Right lobe of liver (tissue), 6 donors: ENCODE results near the gene LTB. TPM values are rescaled to one million over a fixed set of nuclear protein-coding genes. Genes with fewer than 3 reads are reported as not detected.

ENCODE experiments used
- ATAC-seq, 4 donors: fragments of 200-7000 bp; cut with Tn5 transposase; one replicate each; pipeline ENCODE4 v1.9.1; 2020; ENCODE audit warnings: mild to moderate bottlenecking in 4 of 4, moderate library complexity in 4 of 4
- DNase-seq, 3 donors: peaks; one replicate each; pipeline ENCODE4 v3.0.0-alpha.2; 2020
- H3K27ac ChIP-seq, 3 donors: fragments of 200-600 bp; one replicate each; pipeline ENCODE4 v1.8.0; 2022
- H3K27me3 ChIP-seq, 2 donors: fragments of 200-600 bp; one replicate each; pipeline ENCODE4 v1.8.0; 2022
- H3K36me3 ChIP-seq, 4 donors: fragments of 200-600 bp; sonication (generic) in 1 of 4; one replicate each; pipeline versions ENCODE4 v1.5.1 to v1.8.0; 2017 to 2022; ENCODE audit warnings: control low read depth in 1 of 4
- H3K4me1 ChIP-seq, 4 donors: fragments of 200-600 bp; sonication (generic) in 1 of 4; one replicate each; pipeline versions ENCODE4 v1.5.1 to v1.8.0; 2017 to 2022; ENCODE audit warnings: control low read depth in 1 of 4
- H3K4me3 ChIP-seq, 3 donors: fragments of 200-600 bp; one replicate each; pipeline ENCODE4 v1.8.0; 2022
- H3K9me3 ChIP-seq, 4 donors: fragments of 200-600 bp; sonication (generic) in 1 of 4; one replicate each; pipeline versions ENCODE4 v1.5.1 to v1.8.0; 2017 to 2022; ENCODE audit warnings: control low read depth in 1 of 4
- POLR2A ChIP-seq: fragments of 450-650 bp; IDR thresholded peaks from one replicate; pipeline ENCODE4 v1.6.1; 2017; ENCODE audit warnings: antibody characterized with exemption, mild to moderate bottlenecking
- WGBS: methylation state at CpG from one replicate; pipeline ENCODE4 v1.1.6; 2018; ENCODE audit warnings: low coverage, low lambda C conversion rate; ENCODE audit not compliant: insufficient coverage; ENCODE audit errors: missing lambda C conversion rate; 5-methylcytosine and 5-hydroxymethylcytosine counted together
- intact Hi-C, 2 donors: fragments of 100-400 bp; cut with DNase I; formaldehyde crosslinking; loops; one replicate each; pipeline versions ENCODE4 v1.11.2 to v1.14.1; 2022
- total RNA-seq, 6 experiments: library from RNA; depleted of rRNA in 2 of 6; stranded (reverse); fragments of >200 nt in 2 of 6; fragmentation: NEBNext Ultra II Directional in 3 of 6; extraction: Animal tissue kit (Norgen Biotek cat#: 25700) in 3 of 6; gene quantifications; one replicate each; pipeline versions ENCODE4 v1.1.0 to v1.2.4, GENCODE V29; 2016 to 2023
- TF ChIP-seq, protein P1 (sequence below), 4 donors: fragments of 200-600 bp in 3 of 4; fragments of 450-650 bp in 1 of 4; IDR thresholded peaks; one replicate each; pipeline versions ENCODE4 v1.5.1 to v1.8.0; 2016 to 2022; ENCODE audit warnings: antibody characterized with exemption in 4 of 4, mild to moderate bottlenecking in 2 of 4
- donor health status: DM: no; HTN: yes; CAD: no.
- donor health status: DM: no; HTN: no; CAD: no.
- donor health status: DM: no; HTN: no; CAD: no.
- donor health status: DM: no; HTN: yes; CAD: no.
- donor health status: DM: no; HTN: yes; CAD: no.

The LTB gene
- total RNA-seq, 6 experiments from 2014 or later: 0.28 to 2.2 (median 0.62) TPM

GRCh38 chr6:31579119-31579505 lies 3.1 kb downstream of the LTB start:
- Histone ChIP-seq H3K4me1 (no peaks in the 10 kb centered on the region), H3K36me3 (no peaks in the 10 kb centered on the region), H3K9me3 (no peaks in the 10 kb centered on the region), H3K27ac (no peak overlapping the region), H3K4me3 (no peak overlapping the region), H3K27me3 (no peaks in the 10 kb centered on the region)
- TF ChIP-seq, protein P1, sequence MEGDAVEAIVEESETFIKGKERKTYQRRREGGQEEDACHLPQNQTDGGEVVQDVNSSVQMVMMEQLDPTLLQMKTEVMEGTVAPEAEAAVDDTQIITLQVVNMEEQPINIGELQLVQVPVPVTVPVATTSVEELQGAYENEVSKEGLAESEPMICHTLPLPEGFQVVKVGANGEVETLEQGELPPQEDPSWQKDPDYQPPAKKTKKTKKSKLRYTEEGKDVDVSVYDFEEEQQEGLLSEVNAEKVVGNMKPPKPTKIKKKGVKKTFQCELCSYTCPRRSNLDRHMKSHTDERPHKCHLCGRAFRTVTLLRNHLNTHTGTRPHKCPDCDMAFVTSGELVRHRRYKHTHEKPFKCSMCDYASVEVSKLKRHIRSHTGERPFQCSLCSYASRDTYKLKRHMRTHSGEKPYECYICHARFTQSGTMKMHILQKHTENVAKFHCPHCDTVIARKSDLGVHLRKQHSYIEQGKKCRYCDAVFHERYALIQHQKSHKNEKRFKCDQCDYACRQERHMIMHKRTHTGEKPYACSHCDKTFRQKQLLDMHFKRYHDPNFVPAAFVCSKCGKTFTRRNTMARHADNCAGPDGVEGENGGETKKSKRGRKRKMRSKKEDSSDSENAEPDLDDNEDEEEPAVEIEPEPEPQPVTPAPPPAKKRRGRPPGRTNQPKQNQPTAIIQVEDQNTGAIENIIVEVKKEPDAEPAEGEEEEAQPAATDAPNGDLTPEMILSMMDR (IDR thresholded peaks at IDR 0.05): no peak
- TF ChIP-seq POLR2A: no peak
- peak in 1 of 3 donors; percentile 27 for DNase-seq
- ATAC-seq: no peak
- intact Hi-C loops: no loop called here
- 78% methylated on average over 3 of the region's 3 CpGs for WGBS

DNA sequence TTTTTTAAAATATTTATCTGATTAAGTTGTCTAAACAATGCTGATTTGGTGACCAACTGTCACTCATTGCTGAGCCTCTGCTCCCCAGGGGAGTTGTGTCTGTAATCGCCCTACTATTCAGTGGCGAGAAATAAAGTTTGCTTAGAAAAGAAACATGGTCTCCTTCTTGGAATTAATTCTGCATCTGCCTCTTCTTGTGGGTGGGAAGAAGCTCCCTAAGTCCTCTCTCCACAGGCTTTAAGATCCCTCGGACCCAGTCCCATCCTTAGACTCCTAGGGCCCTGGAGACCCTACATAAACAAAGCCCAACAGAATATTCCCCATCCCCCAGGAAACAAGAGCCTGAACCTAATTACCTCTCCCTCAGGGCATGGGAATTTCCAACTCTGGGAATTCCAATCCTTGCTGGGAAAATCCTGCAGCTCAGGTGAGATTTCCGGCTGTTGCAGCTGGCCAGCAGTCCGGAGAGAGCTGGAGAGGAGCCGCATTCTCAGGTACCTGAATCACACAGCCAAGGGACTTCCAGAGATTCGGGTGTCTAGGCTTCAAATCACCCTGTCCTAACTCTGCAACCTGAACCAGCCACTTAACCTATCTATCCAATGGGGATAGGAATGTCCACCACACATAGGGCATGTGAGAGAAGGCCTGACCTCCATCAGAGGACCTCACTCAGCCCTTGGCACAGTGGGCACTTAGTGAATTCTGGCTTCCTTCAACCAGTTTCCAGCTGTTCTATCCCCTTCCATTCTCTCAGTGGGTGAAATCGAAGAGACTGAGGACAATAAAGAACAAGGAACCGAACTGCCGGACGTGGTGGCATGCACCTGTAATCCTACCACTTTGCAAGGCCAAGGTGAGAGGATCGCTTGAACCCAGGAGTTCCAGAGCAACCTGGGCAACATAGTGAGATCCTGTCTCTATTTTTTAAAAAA lies 3.8 kb downstream of the LTB start:
- H3K4me3 ChIP-seq: no peak overlapping the region
- intact Hi-C loops: no loop called here
- TF ChIP-seq POLR2A: no peak
- TF ChIP-seq, protein P1 (IDR thresholded peaks at IDR 0.05): no peak
- H3K9me3 ChIP-seq: no peaks in the 10 kb centered on the region
- no peak overlapping the region for H3K27ac ChIP-seq
- peak in 1 of 3 donors; percentile 25 for DNase-seq
- 68% methylated on average over 12 of the region's 12 CpGs for WGBS
- H3K4me1 ChIP-seq: no peaks in the 10 kb centered on the region
- no peaks in the 10 kb centered on the region for H3K36me3 ChIP-seq
- ATAC-seq: no peak
- no peaks in the 10 kb centered on the region for H3K27me3 ChIP-seq

GRCh38 chr6:31577579-31577966 lies 4.7 kb downstream of the LTB start:
- no peak for ATAC-seq
- TF ChIP-seq, protein P1 (IDR thresholded peaks at IDR 0.05): no peak
- no peak for TF ChIP-seq POLR2A
- H3K4me3 ChIP-seq: no peak overlapping the region
- intact Hi-C loops: no loop called here
- no peaks in the 10 kb centered on the region for H3K36me3 ChIP-seq
- no peaks in the 10 kb centered on the region for H3K27me3 ChIP-seq
- no peak for DNase-seq
- no peak overlapping the region for H3K27ac ChIP-seq
- WGBS: 84% methylated on average over 3 of the region's 3 CpGs
- no peaks in the 10 kb centered on the region for H3K9me3 ChIP-seq
- no peaks in the 10 kb centered on the region for H3K4me1 ChIP-seq

DNA sequence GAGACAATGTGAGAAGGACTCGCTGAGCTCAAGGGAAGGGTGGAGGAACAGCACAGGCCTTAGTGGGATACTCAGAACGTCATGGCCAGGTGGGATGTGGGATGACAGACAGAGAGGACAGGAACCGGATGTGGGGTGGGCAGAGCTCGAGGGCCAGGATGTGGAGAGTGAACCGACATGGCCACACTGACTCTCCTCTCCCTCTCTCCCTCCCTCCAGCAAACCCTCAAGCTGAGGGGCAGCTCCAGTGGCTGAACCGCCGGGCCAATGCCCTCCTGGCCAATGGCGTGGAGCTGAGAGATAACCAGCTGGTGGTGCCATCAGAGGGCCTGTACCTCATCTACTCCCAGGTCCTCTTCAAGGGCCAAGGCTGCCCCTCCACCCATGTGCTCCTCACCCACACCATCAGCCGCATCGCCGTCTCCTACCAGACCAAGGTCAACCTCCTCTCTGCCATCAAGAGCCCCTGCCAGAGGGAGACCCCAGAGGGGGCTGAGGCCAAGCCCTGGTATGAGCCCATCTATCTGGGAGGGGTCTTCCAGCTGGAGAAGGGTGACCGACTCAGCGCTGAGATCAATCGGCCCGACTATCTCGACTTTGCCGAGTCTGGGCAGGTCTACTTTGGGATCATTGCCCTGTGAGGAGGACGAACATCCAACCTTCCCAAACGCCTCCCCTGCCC lies 5.2 kb downstream of the LTB start:
- TF ChIP-seq POLR2A: no peak
- no peaks in the 10 kb centered on the region for H3K4me1 ChIP-seq
- H3K27me3 ChIP-seq: no peaks in the 10 kb centered on the region
- no peak overlapping the region for H3K27ac ChIP-seq
- H3K36me3 ChIP-seq: no peaks in the 10 kb centered on the region
- ATAC-seq (no peak), DNase-seq (peak in 1 of 3 donors; percentile 48)
- intact Hi-C loops: no loop called here
- no peak overlapping the region for H3K4me3 ChIP-seq
- H3K9me3 ChIP-seq: no peaks in the 10 kb centered on the region
- WGBS: 65% methylated on average over 7 of the region's 19 CpGs
